ENCODE data around the gene UNC119. TPM values are rescaled to one million over a fixed set of nuclear protein-coding genes. Genes with fewer than 3 reads are reported as not detected.

UNC119 gene
- total RNA-seq, 1 experiment from 2014 or later, result 36.4 TPM

DNA sequence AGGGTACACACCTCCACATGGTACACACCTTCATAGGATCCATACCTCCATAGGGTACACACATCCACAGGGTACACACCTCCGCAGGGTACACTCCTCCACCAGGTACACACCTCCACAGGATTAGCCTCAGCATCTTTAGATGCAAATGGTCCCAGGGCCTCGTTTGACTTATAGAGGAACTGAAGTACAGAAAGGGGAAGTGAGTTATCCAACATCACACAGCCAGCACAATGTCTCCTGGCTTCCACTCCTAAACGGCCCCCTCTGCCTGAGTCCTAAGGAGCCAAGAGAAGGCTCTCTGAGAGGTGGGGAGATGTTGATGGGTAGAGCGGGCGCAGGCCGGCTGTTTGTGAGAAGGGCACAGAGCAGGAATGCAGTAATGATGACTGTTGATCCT, 34.3 kb downstream of the UNC119 start:
- Histone ChIP-seq H3K27me3 (no peaks in the 10 kb centered on the region), H3K36me3 (no peaks in the 10 kb centered on the region), H3K9me3 (no peaks in the 10 kb centered on the region; the same call in 1 of the 2 replicates), H3K4me3 (no peak overlapping the region)
- no peak for DNase-seq

DNA sequence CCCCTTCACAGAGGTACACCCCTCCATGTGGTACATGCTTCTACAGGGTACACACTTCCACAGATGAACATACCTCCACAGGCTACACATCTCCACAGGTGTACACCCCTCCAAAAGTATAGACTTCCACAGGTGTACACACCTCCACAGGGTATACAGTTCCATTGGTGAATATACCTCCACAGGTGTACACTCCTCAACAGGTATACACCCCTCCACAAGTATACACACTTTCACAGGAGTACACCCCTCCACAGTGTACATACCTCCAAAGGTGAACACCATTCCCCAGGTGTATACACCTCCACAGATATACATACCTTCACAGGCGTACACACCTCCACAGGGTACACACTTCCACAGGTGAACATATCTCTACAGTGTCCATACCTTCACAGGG, 36.9 kb downstream of the UNC119 start:
- Histone ChIP-seq H3K36me3 (no peaks in the 10 kb centered on the region), H3K27me3 (no peaks in the 10 kb centered on the region)
- no peak for DNase-seq

DNA sequence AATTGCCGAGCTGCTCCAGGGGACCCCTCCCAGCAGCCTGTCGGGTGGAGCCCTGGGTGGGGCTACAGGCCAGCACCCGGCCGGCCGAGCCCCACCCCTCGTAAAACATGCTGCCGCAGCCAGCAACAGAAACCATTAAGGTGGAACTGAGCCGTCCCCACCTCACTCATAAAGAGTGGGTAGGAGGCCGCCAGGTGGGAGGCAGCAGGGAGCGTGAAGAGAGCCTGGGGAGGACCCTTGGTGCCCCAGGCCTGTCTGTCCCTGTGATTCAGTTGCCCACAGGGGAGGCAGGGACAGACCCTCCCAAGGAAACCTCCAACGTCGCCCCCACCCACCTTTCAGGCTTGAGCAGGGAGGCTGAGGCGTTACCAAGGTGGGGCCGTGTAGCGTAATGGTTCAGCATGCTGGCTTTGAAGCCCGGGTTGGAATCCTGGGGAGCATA, 37.8 kb downstream of the UNC119 start:
- Histone ChIP-seq H3K9me3 (no peaks in the 10 kb centered on the region; the same call in 1 of the 2 replicates), H3K36me3 (no peaks in the 10 kb centered on the region), H3K4me3 (no peak overlapping the region), H3K27me3 (no peaks in the 10 kb centered on the region)
- DNase-seq, result no peak

More for the DNA sequence above, 36.9 kb downstream of the UNC119 start:
- Histone ChIP-seq H3K9me3 (no peaks in the 10 kb centered on the region; the same call in 1 of the 2 replicates), H3K4me3 (no peak overlapping the region)

DNA sequence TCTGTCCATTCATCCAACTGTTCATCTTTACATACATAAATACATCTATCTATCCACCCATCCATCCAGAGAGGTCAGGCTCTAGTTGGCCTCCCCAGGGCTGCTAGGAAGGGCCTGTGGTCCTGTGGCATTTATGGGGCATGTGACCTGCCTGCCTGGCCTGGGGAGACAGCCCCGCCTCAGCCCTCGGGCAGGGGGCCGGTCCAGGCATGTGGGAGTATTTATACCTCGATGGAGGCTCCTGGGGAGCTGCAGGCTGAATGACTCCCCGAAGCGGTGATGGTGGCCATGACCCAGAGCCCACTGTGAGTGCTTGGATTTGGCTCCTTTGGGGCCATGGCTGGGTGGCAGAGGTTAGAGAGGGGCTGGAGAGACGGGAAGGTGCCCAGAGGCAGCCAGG, 38.9 kb downstream of the UNC119 start:
- H3K9me3 ChIP-seq, result no peaks in the 10 kb centered on the region; the same call in 1 of the 2 replicates
- no peaks in the 10 kb centered on the region for H3K36me3 ChIP-seq
- no peak overlapping the region for H3K4me3 ChIP-seq
- DNase-seq, result no peak
- no peaks in the 10 kb centered on the region for H3K27me3 ChIP-seq

DNA sequence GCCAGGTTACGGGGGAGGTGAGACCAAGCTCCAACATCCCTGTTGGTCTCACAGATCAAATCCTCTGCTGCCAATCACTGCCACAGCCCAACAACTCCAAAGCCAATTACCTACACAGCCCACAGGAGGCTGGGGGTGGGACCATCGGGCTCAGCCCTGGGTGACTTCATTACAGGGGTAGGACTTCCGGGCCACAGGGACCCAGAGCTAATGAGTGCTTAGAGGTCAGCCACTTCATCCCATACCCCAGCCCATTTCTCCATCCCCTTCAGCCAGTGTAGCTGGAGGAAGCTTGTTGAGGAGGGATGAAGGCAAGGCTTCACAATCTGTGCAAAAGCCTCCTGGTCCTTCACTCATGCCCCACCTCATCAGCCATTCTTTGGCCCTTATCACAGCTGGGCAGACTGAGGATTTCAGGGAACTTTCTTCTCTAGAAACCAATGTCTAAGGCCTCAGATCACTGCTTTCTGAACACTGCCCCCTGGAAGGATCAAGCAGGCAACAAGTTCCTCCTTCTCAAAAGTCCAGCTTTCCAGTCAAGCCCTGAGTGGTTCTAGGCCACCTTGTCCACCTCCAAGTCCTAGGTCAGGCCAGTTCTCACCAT, 40.5 kb downstream of the UNC119 start:
- H3K36me3 ChIP-seq, result no peaks in the 10 kb centered on the region

DNA sequence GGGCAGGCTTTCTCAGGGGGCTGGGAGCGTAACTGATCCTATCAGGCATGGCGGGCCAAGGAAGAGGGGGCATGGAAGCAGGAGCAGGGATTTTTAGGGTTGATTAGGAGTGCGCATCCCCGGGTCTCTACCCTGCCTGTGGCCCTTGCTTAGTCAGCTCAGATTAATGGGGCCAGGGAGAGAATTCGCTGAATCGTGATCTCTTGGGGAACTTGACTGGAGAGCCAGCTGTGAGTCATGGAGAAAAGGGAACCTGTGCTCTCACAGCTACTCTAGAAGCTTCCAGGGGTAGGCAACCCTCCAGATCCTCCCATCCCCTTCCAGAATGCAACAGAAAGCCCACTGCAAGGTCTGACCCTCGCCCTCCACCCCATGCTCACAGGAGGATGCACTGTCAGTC, 42.6 kb downstream of the UNC119 start:
- Histone ChIP-seq H3K9me3 (no peaks in the 10 kb centered on the region), H3K36me3 (no peaks in the 10 kb centered on the region), H3K4me3 (no peak overlapping the region), H3K27me3 (no peaks in the 10 kb centered on the region)
- no peak for DNase-seq

More for the DNA sequence above, 40.5 kb downstream of the UNC119 start:
- Histone ChIP-seq H3K9me3 (no peaks in the 10 kb centered on the region; the same call in 1 of the 2 replicates), H3K27me3 (no peaks in the 10 kb centered on the region), H3K4me3 (no peak overlapping the region)
- DNase-seq, result no peak

- no peaks in the 10 kb centered on the region for H3K27me3 ChIP-seq
- DNase-seq, result no peak
- H3K9me3 ChIP-seq, result no peaks in the 10 kb centered on the region
- H3K36me3 ChIP-seq, result no peaks in the 10 kb centered on the region
- no peak overlapping the region for H3K4me3 ChIP-seq
These were observed 44.2 kb downstream of the UNC119 start for GRCh38 chr17:28508211-28508724.

- Histone ChIP-seq H3K4me3 (no peak overlapping the region), H3K27me3 (no peaks in the 10 kb centered on the region), H3K36me3 (no peaks in the 10 kb centered on the region), H3K9me3 (no peaks in the 10 kb centered on the region)
- DNase-seq, result no peak
These were observed 44.7 kb downstream of the UNC119 start for GRCh38 chr17:28507567-28508203.

- no peak for DNase-seq
- Histone ChIP-seq H3K9me3 (no peaks in the 10 kb centered on the region), H3K4me3 (no peak overlapping the region), H3K36me3 (no peaks in the 10 kb centered on the region), H3K27me3 (no peaks in the 10 kb centered on the region)
These were observed 45.5 kb downstream of the UNC119 start for GRCh38 chr17:28506763-28507487.

GRCh38 chr17:28505986-28506665, 46.3 kb downstream of the UNC119 start, which contains the start of gene FOXN1:
Gene FOXN1, plus strand, starts transcription at chr17:28506348. Its CDS starts 17,622 bp downstream, at chr17:28523970.
- DNase-seq, result no peak
- Histone ChIP-seq H3K36me3 (no peaks in the 10 kb centered on the region), H3K9me3 (no peaks in the 10 kb centered on the region), H3K4me3 (no peak within 1 kb of the TSS), H3K27me3 (no peaks in the 10 kb centered on the region)

GRCh38 chr17:28503420-28503819, 49.0 kb downstream of the UNC119 start:
- no peak for DNase-seq
- Histone ChIP-seq H3K4me3 (no peak overlapping the region), H3K9me3 (no peaks in the 10 kb centered on the region), H3K27me3 (no peaks in the 10 kb centered on the region), H3K36me3 (no peaks in the 10 kb centered on the region)

DNA sequence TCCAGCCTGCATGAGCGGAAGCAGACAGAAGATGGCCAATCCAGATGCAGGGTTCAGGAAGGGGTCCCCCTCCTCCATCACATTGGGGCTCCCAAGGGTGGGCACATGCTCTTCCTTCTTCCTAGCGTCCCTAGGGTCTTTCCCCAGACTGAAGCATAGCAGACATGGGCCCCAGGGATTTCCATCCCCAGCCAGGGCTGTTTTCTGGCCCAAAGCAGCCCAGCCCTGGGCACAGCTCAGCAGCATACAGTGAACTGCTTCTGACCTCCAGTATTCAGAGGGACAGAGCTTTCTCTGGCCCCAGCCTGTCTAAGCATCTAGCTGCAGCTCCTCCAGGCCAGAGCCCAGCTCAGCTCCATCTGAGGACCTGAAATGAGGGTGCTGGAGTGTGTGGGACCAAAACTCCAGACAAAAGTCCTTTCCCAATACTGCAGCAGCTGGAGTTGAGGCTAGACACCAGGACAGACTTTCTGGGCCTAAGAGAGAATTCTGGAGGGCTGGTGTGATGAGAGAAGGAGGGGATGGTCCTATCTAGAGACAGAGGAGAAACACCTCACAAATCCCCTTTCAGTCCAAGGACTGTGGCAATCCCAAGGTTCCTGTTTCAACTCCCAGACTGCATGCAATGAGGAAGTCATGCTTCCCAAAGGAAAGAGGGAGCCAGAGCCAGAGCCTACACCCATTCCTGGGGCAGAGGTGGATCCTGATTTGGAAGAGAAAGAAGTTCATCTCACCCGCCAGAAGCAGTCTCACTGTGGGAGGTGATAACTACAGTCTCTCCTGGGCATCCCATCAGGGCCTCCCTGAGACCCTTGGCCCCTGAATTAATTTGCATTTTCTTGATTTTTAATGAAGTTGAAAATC, 50.8 kb downstream of the UNC119 start:
- Histone ChIP-seq H3K4me3 (no peak overlapping the region), H3K36me3 (no peaks in the 10 kb centered on the region), H3K9me3 (no peaks in the 10 kb centered on the region), H3K27me3 (no peaks in the 10 kb centered on the region)
- DNase-seq, result no peak

DNA sequence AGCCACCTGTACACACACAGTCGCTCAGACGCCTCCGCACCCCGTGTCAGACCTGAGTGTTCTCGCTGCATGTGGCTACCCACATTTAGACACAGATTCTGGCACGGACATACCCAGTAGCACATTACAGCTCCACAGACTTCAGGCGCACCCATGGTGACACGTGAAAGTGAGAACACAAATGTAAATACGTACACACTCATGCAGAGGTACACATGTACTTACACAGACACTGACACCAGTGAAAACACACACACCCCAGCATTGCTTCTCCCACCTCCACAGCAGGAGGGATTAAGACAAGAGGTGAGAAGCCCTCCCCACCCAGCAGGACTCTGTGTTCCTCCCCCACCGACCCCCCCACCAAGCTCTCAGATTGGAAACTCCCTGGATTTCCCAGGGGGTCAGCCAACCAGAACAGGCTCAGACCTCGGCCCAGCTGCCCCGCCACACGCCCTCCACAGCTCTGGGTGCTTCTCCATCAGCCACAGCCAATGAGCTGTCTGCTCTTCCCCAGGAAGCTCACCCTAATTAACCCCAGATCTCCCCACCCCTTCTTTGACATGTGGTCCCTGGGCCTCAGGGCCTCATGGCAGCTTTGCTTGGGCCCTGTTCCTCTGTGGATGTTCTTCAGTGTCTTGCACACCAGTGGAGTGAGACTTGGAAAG, 51.6 kb downstream of the UNC119 start:
- H3K36me3 ChIP-seq, result no peaks in the 10 kb centered on the region
- H3K4me3 ChIP-seq, result no peak overlapping the region
- H3K9me3 ChIP-seq, result no peaks in the 10 kb centered on the region
- DNase-seq, result no peak
- H3K27me3 ChIP-seq, result no peaks in the 10 kb centered on the region

DNA sequence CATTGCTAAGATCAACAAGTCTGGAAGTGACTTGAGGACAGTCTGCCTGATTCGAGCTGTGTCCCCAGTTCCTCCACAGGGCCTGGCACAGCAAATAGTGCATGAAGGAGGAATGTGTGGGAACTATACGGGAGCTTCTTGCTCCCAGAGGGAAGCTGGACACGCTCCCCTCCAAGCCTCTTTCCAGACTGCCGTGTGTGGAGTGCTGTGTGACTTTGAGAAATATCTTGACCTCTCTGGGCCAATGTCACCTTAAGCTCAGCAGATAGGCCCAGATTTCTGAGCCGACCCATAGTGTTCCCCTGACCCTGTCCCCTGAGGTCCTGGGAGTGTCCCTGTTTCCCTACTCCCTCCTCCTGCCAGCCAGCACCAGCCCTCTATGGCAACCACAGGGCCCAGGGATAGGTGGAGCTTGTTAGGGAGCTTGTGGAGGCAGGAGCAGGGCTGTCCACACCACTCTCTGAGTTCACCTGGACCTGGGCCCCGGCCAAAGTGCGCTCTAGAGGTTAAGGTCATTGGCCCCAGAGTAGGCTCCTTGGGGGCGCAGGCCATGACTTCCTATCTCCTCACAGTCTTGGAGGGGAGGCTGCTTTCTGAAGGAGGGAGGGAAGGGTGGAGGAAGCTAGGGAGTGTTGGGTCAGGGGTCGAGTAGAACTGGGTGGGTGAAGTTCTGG, 52.6 kb downstream of the UNC119 start:
- H3K9me3 ChIP-seq, result no peaks in the 10 kb centered on the region
- H3K27me3 ChIP-seq, result no peaks in the 10 kb centered on the region
- DNase-seq, result no peak
- H3K4me3 ChIP-seq, result no peak overlapping the region
- no peaks in the 10 kb centered on the region for H3K36me3 ChIP-seq

GRCh38 chr17:28499364-28499664, 53.1 kb downstream of the UNC119 start:
- no peak for DNase-seq
- Histone ChIP-seq H3K4me3 (no peak overlapping the region), H3K27me3 (no peaks in the 10 kb centered on the region), H3K36me3 (no peaks in the 10 kb centered on the region), H3K9me3 (no peaks in the 10 kb centered on the region)

Measured in MG63 (cell line).